SK-N-SH (cell line): Measurements from ENCODE around the gene CD79A.
"Not testable (repeated sequence)": the region's sequence is repeated elsewhere in the genome, so short reads cannot be mapped to it uniquely, and the experiment has no call there.

ENCODE experiments used
- CHD2 ChIP-seq: fragments of 150-350 bp; IDR thresholded peaks from 2 replicates; pipeline ENCODE4 v1.6.1; 2018; ENCODE audit warnings: low read length; ENCODE audit not compliant: partially characterized antibody
- EZH2phosphoT487 ChIP-seq: fragments of 200-600 bp; sonication (generic); IDR thresholded peaks from 2 replicates; pipeline ENCODE4 v1.6.1; 2017; ENCODE audit warnings: low read depth, mixed run types, mild to moderate bottlenecking, antibody characterized with exemption, moderate library complexity, borderline replicate concordance
- GATA2 ChIP-seq: sonication (generic); formaldehyde crosslinking; IDR thresholded peaks from 2 replicates; pipeline ENCODE4 v1.5.0; 2020; ENCODE audit warnings: mild to moderate bottlenecking, missing genetic modification reagents
- JUND ChIP-seq: IDR thresholded peaks from 2 replicates; pipeline ENCODE4 v1.4.0; 2012
- SIN3A ChIP-seq: IDR thresholded peaks from 2 replicates; pipeline ENCODE4 v1.6.1; 2012; ENCODE audit warnings: low read depth, mild to moderate bottlenecking, low read length, moderate library complexity, borderline replicate concordance
- SMC3 ChIP-seq: IDR thresholded peaks from 2 replicates; pipeline ENCODE4 v1.6.1; 2012; ENCODE audit warnings: low read depth, low read length, improper control_type of control experiment
- TAF1 ChIP-seq: IDR thresholded peaks from 2 replicates; pipeline ENCODE4 v1.6.1; 2012; ENCODE audit warnings: low read depth, mild to moderate bottlenecking, low read length, moderate library complexity, borderline replicate concordance
- TEAD4 ChIP-seq: IDR thresholded peaks from 2 replicates; pipeline ENCODE4 v1.4.0; 2012; ENCODE audit warnings: mild to moderate bottlenecking, borderline replicate concordance; ENCODE audit not compliant: insufficient read depth
- YY1 ChIP-seq: IDR thresholded peaks from 2 replicates; pipeline ENCODE4 v1.4.0; 2012; ENCODE audit warnings: low read depth, mild to moderate bottlenecking
- TF ChIP-seq, protein P1 (sequence below): fragments of 200-600 bp; sonication (generic); IDR thresholded peaks from 2 replicates; pipeline ENCODE4 v1.6.1; 2017; ENCODE audit warnings: antibody characterized with exemption, mild to moderate bottlenecking, moderate library complexity
- TF ChIP-seq, protein P2 (sequence below): IDR thresholded peaks from 2 replicates; pipeline ENCODE4 v1.4.0; 2012; ENCODE audit warnings: low read depth
- TF ChIP-seq, protein P3 (sequence below): IDR thresholded peaks from 2 replicates; pipeline ENCODE4 v1.6.1; 2012; ENCODE audit warnings: mild to moderate bottlenecking, low read depth, low read length, moderate library complexity

DNA sequence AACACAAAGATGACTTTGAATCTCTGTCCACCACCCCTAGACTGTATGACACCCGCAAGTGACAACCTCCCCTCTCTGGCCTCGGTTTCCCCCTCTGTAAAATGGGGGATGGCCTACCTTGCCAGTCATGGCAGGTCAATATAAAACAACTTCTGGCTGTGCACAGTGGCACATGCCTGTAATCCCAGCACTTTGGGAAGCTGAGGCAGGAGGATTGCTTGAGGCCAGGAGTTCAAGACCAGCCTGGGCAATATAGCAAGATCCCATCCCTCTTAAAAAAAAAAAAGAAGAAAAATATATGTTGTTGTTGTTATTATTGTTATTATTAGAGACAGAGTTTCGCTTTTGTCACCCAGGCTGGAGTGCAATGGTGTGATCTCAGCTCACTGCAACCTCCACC is 1.1 kb upstream of the CD79A start:
- TF ChIP-seq CHD2; YY1; GATA2 (CRISPR knock-in tag); JUND; TAF1; TEAD4; SIN3A; EZH2phosphoT487; SMC3: not testable (repeated sequence)
- TF ChIP-seq, protein P1, sequence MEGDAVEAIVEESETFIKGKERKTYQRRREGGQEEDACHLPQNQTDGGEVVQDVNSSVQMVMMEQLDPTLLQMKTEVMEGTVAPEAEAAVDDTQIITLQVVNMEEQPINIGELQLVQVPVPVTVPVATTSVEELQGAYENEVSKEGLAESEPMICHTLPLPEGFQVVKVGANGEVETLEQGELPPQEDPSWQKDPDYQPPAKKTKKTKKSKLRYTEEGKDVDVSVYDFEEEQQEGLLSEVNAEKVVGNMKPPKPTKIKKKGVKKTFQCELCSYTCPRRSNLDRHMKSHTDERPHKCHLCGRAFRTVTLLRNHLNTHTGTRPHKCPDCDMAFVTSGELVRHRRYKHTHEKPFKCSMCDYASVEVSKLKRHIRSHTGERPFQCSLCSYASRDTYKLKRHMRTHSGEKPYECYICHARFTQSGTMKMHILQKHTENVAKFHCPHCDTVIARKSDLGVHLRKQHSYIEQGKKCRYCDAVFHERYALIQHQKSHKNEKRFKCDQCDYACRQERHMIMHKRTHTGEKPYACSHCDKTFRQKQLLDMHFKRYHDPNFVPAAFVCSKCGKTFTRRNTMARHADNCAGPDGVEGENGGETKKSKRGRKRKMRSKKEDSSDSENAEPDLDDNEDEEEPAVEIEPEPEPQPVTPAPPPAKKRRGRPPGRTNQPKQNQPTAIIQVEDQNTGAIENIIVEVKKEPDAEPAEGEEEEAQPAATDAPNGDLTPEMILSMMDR = not testable (repeated sequence)
- TF ChIP-seq, protein P2, sequence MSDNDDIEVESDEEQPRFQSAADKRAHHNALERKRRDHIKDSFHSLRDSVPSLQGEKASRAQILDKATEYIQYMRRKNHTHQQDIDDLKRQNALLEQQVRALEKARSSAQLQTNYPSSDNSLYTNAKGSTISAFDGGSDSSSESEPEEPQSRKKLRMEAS = not testable (repeated sequence)
- TF ChIP-seq, protein P3, sequence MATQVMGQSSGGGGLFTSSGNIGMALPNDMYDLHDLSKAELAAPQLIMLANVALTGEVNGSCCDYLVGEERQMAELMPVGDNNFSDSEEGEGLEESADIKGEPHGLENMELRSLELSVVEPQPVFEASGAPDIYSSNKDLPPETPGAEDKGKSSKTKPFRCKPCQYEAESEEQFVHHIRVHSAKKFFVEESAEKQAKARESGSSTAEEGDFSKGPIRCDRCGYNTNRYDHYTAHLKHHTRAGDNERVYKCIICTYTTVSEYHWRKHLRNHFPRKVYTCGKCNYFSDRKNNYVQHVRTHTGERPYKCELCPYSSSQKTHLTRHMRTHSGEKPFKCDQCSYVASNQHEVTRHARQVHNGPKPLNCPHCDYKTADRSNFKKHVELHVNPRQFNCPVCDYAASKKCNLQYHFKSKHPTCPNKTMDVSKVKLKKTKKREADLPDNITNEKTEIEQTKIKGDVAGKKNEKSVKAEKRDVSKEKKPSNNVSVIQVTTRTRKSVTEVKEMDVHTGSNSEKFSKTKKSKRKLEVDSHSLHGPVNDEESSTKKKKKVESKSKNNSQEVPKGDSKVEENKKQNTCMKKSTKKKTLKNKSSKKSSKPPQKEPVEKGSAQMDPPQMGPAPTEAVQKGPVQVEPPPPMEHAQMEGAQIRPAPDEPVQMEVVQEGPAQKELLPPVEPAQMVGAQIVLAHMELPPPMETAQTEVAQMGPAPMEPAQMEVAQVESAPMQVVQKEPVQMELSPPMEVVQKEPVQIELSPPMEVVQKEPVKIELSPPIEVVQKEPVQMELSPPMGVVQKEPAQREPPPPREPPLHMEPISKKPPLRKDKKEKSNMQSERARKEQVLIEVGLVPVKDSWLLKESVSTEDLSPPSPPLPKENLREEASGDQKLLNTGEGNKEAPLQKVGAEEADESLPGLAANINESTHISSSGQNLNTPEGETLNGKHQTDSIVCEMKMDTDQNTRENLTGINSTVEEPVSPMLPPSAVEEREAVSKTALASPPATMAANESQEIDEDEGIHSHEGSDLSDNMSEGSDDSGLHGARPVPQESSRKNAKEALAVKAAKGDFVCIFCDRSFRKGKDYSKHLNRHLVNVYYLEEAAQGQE = not testable (repeated sequence)
